Calu3 (cell line): ENCODE data around the gene ANO2. TPM values are rescaled to one million over a fixed set of nuclear protein-coding genes. Genes with fewer than 3 reads are reported as not detected.

Source experiments
- BruUV-seq: library from RNA; stranded (reverse); fragments of 400-500 nt; replicated peaks from 2 replicates; lab custom pipeline; 2021; lab: Mats Ljungman, UMichigan
- CTCF ChIA-PET: fragments of 300-600 bp; sonication (Branson Sonifier 250); formaldehyde crosslinking; loops from one replicate; lab custom pipeline; 2022; ENCODE audit warnings: antibody characterized with exemption; lab: Charles Lee
- DNase-seq: peaks from one replicate; pipeline ENCODE4 v3.0.0; 2022
- H3K27ac Mint-ChIP-seq: one replicate; pipeline ENCODE4 v1.8.0; 2022; ENCODE audit warnings: mixed read lengths; ENCODE audit not compliant: unreplicated experiment
- H3K27me3 Mint-ChIP-seq: one replicate; pipeline ENCODE4 v1.8.0; 2022; ENCODE audit warnings: mixed read lengths; ENCODE audit not compliant: unreplicated experiment
- H3K36me3 Mint-ChIP-seq: one replicate; pipeline ENCODE4 v1.8.0; 2022; ENCODE audit warnings: mild to moderate bottlenecking, moderate library complexity, mixed read lengths; ENCODE audit not compliant: insufficient read depth, unreplicated experiment
- H3K4me1 Mint-ChIP-seq: one replicate; pipeline ENCODE4 v1.8.0; 2022; ENCODE audit warnings: mild to moderate bottlenecking, low read depth, mixed read lengths; ENCODE audit not compliant: unreplicated experiment
- H3K4me3 Mint-ChIP-seq: one replicate; pipeline ENCODE4 v1.8.0; 2022; ENCODE audit warnings: mild to moderate bottlenecking, low read depth, moderate library complexity, mixed read lengths; ENCODE audit not compliant: unreplicated experiment
- H3K9me3 Mint-ChIP-seq: one replicate; pipeline ENCODE4 v1.8.0; 2022; ENCODE audit warnings: low read depth, mixed read lengths; ENCODE audit not compliant: unreplicated experiment
- intact Hi-C: fragments of 100-400 bp; cut with micrococcal nuclease; formaldehyde crosslinking; loops from one replicate; pipeline ENCODE4 v1.10.0; 2022; ENCODE audit not compliant: unreplicated experiment
- total RNA-seq: library from RNA; stranded (reverse); gene quantifications from 2 replicates; pipeline ENCODE4 v1.2.3, GENCODE V29; 2022
- TF ChIP-seq, protein P1 (sequence below): fragments of 200-600 bp; IDR thresholded peaks from one replicate; pipeline ENCODE4 v1.8.0; 2022; ENCODE audit warnings: antibody characterized with exemption; ENCODE audit not compliant: unreplicated experiment

ANO2 gene
- total RNA-seq, 1 experiment from 2014 or later = not detected

DNA sequence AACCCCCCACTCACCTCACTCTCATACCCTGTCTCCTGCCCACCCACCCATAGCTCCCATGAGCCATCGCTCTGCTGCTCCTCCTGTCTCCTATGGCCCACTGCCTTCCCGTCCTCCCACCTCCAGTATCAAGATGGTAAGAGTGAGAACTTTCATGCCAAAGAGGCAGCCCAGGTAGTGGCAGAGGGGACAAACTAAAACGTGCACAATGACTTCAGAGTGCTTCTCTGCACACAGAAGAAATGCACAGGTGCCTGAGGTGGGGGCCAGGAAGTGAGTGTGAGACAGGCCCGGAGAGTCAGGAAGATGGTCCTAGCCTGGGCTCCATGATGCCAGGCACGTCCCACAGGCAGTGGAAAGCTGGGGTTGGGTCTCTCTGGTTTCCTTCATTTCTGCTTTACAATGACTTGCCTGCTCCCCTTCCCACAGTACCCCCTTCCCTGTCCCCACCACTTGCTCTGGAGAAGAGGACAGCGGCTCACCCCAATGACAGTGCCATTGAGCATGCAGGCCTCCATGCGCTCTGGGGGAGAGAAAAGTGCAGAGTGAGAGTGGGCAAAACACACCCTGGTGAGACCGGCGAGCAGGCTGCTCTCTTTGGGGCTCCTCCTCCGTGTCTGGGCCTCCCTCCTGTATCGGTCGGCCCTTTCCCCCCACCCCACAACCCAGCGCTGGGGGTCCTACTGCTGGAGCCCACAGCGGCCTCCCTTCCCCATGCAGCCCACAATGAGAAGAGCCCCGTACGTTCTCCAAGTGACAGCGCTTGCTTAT is 22.8 kb upstream of the ANO2 start:
- H3K4me3 Mint-ChIP-seq = no peak overlapping the region
- H3K36me3 Mint-ChIP-seq = no peaks in the 10 kb centered on the region
- intact Hi-C loops = no loop called here
- CTCF ChIA-PET = no interaction called here
- no peak for DNase-seq
- H3K9me3 Mint-ChIP-seq = no peaks in the 10 kb centered on the region
- BruUV-seq = no TSS peak
- peaks cover 80% of the 10 kb centered on the region for H3K27me3 Mint-ChIP-seq
- no peak overlapping the region for H3K27ac Mint-ChIP-seq
- H3K4me1 Mint-ChIP-seq = peaks cover 17% of the 10 kb centered on the region
- TF ChIP-seq, protein P1, sequence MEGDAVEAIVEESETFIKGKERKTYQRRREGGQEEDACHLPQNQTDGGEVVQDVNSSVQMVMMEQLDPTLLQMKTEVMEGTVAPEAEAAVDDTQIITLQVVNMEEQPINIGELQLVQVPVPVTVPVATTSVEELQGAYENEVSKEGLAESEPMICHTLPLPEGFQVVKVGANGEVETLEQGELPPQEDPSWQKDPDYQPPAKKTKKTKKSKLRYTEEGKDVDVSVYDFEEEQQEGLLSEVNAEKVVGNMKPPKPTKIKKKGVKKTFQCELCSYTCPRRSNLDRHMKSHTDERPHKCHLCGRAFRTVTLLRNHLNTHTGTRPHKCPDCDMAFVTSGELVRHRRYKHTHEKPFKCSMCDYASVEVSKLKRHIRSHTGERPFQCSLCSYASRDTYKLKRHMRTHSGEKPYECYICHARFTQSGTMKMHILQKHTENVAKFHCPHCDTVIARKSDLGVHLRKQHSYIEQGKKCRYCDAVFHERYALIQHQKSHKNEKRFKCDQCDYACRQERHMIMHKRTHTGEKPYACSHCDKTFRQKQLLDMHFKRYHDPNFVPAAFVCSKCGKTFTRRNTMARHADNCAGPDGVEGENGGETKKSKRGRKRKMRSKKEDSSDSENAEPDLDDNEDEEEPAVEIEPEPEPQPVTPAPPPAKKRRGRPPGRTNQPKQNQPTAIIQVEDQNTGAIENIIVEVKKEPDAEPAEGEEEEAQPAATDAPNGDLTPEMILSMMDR = no peak

- TF ChIP-seq, protein P1 = no peak
- peaks cover 67% of the 10 kb centered on the region for H3K27me3 Mint-ChIP-seq
- no TSS peak for BruUV-seq
- no peak for DNase-seq
- intact Hi-C loops = no loop called here
- no peaks in the 10 kb centered on the region for H3K9me3 Mint-ChIP-seq
- H3K36me3 Mint-ChIP-seq = no peaks in the 10 kb centered on the region
- H3K4me1 Mint-ChIP-seq = peaks cover 17% of the 10 kb centered on the region
- CTCF ChIA-PET = interaction anchor here (0.6 kb wide), 1 partner anchor 502 kb away, joined by 6 read pairs; no protein-coding TSS in a partner anchor
- H3K4me3 Mint-ChIP-seq = no peak overlapping the region
- no peak overlapping the region for H3K27ac Mint-ChIP-seq
These were observed 21.5 kb upstream of the ANO2 start for GRCh38 chr12:5966486-5967095.

DNA sequence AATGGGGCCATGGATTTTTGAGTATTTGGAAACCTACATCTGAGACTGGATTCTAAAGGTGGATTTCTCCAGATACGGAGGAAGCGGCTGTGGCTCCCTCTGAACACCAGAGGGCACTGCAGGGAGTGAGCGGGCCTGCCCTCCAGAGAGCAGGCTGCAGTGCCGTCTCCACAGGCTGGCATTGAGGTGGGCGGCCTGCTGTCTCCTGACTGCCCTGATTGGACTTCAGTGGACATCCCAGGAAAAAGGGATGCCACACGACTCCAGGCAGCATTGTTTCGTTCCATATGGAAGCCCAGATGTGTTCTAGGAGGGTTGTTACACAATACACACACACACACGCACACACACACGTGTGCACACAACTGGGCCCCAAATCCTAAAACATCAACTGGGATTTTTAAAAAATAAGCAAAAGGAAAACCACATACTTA is 20.9 kb upstream of the ANO2 start:
- Mint-ChIP-seq H3K27me3 (peaks cover 61% of the 10 kb centered on the region), H3K27ac (no peak overlapping the region), H3K4me3 (no peak overlapping the region), H3K4me1 (peaks cover 17% of the 10 kb centered on the region), H3K36me3 (no peaks in the 10 kb centered on the region), H3K9me3 (no peaks in the 10 kb centered on the region)
- BruUV-seq = no TSS peak
- peak; percentile 70 for DNase-seq
- TF ChIP-seq, protein P1 = peak; percentile 71
- CTCF ChIA-PET = no interaction called here
- intact Hi-C loops = no loop called here

- no peaks in the 10 kb centered on the region for H3K36me3 Mint-ChIP-seq
- BruUV-seq = no TSS peak
- H3K9me3 Mint-ChIP-seq = no peaks in the 10 kb centered on the region
- H3K4me3 Mint-ChIP-seq = no peak overlapping the region
- intact Hi-C loops = no loop called here
- TF ChIP-seq, protein P1 = no peak
- CTCF ChIA-PET = no interaction called here
- peaks cover 17% of the 10 kb centered on the region for H3K4me1 Mint-ChIP-seq
- DNase-seq = no peak
- peaks cover 54% of the 10 kb centered on the region for H3K27me3 Mint-ChIP-seq
- no peak overlapping the region for H3K27ac Mint-ChIP-seq
These were observed 20.1 kb upstream of the ANO2 start for GRCh38 chr12:5964913-5965900.
